ENCODE measurements around the gene ANGEL2.
"Not testable (repeated sequence)": the region's sequence is repeated elsewhere in the genome, so short reads cannot be mapped to it uniquely, and the experiment has no call there.

The ANGEL2 gene

DNA sequence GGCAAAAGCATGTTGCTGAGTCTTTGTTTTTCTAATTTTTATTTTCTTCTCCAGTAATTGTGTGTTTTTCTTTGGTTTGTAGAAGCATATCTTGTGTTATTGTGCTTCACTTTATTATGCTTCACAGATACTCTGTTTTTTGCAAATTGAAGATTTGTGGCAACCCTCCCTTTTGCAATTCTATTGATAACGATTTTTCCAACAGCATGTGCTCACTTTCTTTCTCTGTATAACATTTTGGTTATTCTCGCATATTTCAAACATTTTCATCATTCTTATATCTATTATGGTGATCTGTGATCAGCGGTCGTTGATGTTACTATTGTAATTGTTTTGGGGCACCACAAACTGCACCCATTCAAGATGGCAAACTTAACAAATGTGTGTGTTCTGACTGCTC, 3.8 kb upstream of the ANGEL2 start:
- DNase-seq (ENCODE audit: low spot score), result no peak

DNA sequence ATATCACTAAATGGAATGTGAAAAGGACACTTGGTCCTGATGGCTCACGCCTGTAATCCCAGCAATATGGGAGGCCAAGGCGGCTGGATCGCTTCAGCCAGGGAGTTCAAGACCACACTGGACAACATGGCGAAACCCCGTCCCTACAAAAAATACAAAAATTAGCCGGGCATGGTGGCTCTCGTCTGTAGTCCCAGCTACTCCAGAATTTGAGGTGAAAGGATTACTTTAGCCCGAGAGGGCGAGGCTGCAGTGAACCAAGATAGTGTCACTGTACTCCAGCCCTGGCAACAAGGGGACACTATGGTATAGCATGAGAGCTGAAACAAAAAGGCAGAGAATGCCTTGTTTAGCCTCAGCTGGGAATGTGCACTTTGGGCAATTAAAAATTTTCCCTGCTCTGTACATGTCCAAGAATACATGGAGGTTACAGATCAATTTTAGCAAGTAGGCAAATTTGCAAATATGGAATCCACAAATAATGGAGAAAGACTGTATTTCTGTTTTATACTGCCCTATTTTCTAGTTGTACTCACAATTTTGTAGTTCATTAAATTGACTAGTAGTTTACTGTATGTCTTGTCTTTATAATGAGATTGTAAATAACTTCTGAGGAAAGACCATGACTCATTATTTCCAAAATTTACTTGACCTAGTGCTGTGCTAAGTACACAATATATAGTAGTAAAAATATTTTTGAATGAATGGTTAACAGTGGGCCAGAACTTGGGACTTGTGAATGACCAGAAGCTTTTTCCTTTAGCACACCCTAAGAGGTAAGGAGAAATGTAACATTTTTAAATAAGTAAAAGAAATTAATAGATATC, 2.0 kb upstream of the ANGEL2 start:
- DNase-seq (ENCODE audit: low spot score), result no peak

DNA sequence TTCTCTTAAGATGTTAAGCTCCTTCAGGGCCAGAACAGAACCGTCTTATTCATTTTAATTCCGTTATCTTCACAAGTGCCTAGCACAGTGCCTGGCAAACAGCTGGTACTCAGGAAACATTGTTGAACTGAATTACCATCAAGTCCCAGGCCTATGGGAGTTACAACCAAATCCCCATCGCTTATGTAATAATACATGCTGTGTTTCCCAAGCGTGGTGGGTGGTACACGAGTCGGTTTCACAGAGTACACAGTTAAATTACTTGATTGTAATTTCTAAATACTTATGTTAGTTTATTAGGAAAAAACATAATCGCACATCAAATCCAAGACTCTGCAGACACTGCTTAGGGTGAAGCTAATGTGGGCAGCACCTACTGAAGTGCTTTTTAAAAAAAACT, 1.0 kb downstream of the ANGEL2 start:
- no peak for DNase-seq (ENCODE audit: low spot score)

DNA sequence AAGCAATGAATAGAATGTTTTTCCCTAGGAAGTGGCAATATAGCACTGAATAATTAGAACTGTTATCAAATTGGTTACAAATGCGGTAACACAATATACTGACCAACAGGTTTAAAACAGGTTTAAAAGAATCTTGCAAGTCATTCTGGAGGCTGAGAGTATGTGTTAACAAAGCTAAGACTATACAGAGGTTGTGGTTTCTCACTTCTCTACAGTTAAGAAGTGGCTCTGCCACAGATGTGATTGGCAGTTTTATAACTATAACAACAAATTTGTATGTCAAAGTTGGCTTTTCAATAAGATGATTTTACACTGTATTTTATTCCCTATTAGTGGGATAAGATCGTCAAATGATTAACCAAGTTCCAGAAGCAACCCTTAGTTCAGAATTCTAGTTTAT, 7.1 kb downstream of the ANGEL2 start:
- no peak for DNase-seq (ENCODE audit: low spot score)

DNA sequence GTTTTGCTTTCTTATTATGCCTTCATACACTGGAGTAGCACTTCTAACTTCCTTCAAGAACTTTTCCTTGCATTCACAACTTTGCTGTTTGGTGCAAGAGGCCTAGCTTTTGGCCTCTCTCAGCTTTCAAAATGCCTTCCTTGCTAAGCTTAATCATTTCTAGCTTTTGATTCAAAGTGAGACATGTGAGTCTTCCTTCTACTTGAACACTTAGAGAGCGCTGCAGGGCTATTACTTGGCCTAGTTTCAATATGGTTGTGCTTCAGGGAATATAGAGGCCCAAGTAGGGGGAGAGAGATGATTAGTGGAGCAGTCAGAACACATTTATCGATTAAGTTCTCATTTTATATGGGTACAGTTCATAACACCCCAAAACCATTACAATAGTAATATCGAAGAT, 12.4 kb downstream of the ANGEL2 start:
- no peak for DNase-seq (ENCODE audit: low spot score)

DNA sequence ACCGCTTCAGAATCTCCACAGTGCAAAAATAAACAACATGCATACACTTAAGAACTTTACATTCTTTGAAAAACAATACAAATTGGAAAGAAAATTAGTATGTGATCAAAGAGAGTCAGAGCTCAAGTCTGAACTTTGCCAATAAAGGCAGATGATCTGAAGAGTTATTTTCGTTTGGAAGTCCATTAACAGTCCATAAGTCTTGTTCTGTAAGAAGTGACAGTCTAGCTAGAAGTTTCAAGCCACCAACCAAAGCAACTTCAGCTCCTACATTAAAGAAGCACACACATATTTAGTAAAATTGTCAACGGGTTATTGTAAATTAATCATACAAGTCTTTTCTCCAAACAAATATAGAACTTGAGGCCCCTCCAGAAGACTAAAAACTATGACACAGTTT, 20.7 kb downstream of the ANGEL2 start:
- no peak for DNase-seq (ENCODE audit: low spot score)

DNA sequence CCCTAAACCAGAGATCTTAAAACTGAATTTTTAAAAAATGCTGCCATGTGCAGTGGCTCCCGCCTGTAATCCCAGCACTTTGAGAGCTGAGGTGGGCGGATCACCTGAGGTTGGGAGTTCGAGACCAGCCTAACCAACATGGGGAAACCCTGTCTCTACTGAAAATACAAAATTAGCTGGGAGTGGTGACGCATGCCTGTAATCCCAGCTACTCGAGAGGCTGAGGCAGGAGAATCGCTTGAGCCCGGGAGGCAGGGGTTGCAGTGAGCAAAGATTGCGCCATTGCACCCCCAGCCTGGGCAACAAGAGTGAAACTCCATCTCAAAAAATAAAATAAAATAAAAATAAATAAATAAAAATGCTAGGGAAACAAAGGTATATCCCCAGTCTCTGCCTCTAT, 21.7 kb downstream of the ANGEL2 start:
- not testable (repeated sequence) for DNase-seq (ENCODE audit: low spot score)

DNA sequence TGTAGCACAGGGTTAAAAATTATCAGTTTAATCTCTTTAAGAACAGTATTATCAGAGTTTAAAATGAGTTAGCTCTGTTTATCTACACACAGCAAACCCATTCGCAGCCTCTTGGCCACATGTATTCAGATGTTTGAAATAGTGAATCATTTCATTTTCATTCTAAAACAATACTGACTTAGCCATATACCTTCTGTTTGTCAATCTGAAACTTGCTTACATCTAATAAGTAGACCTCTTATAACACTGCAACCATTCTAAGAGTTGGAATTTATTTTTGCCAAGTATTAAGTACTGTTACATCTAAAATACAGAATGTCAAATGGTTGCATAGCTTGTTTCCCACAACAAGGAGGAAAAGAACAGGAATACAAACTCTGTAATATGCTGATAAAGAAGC, 25.4 kb downstream of the ANGEL2 start:
- DNase-seq (ENCODE audit: low spot score), result no peak

DNA sequence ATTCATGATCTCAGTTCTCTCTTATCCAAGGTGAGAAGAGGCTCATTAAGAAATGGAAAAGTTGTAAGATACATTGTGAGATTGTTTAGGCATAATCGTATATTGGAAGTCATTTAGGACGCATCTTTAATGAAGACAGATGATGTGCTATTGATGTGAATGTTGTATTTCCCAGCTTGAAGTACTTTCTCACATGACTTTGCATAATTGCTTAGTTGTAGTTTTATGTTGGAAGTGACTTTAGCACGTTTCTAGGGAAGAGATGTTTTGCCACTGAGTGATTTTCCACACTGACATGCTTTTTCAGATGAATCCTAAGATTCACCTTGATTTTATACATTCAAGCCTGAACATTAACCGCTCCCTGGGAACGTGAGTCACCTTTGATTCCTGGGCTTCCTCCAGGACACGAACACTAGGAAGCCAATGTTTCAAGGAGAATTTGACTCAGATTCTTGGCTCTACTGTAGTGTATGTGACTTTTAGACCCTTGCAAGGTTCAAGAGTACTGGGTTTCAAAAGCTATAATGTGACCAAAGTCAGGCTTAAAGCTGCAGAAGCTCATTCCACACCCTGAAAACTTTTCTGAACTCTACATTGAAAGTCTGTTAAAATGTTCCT, 27.9 kb downstream of the ANGEL2 start:
- DNase-seq (ENCODE audit: low spot score), result no peak

DNA sequence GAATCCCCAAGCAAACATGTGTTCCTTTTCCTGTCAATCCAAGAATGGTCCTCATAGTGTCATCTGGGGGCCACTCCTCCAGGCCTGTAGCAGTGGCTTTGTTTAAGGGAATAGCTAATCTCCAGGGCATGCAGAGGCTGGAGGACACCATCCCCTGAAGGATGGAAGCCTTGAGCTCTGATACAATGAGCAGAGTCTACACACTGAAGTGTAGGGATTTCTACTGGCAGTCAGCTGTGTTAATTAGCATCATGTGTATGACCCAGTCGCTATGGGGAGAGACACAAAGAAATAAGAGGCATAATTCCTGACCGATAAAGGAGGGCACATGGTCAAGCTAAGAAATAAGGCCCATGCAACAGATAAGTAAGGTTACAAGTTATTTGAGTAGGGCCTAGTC, 29.1 kb downstream of the ANGEL2 start:
- DNase-seq (ENCODE audit: low spot score), result no peak

DNA sequence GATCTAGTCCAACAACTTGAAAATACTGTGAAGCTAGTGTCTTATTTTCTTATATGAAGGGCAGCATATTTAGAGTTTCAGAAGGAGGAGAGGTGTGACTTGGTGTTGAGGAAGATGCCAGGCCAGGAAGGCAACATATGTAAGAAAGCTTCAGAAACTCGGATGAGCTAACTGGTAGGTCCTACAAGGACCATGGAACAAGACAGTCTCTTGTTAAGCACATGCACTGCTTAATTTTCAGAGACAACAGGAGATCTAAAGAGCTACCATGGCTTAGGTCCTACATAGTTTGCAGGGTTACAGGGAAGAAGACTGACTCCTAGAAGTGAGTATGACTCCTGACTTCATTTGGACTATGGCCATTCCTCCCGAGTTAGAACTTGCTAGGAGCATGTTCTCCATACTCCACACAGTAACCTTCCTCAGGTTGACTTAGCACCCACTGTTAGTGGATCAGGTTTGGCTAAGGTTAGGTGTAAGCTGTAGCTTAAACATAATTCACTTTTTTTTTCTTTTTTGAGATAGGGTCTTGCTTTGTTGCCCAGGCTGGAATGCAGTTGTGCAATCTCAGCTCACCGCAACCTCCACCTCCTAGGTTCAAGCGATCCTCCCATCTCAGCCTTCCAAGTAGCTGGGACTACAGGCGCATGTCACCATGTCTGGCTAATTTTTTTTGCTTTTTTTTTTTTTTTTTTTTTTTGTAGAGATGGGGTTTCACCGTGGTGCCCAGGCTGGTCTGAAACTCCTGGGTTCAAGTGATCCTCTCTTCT, 31.0 kb downstream of the ANGEL2 start:
- DNase-seq (ENCODE audit: low spot score), result no peak

DNA sequence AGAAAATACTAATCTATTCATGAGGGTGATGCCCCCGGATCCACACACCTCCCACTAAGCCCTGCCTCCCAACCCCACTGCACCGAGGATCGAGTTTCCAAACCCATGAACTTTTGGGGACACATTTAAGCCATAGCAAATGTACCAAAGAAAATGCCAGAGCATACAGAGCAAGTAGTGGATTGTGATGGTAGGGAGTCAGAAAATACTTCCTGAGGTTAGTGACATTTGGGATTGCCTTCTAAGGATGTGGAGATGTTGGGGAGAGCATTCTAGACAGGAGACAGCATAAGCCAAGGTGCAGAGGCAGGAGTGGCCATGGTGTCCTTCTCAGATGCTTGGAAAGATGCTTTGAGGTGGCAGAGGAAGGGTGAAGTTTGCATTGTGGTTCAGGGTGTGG, 32.2 kb downstream of the ANGEL2 start:
- DNase-seq (ENCODE audit: low spot score), result no peak

DNA sequence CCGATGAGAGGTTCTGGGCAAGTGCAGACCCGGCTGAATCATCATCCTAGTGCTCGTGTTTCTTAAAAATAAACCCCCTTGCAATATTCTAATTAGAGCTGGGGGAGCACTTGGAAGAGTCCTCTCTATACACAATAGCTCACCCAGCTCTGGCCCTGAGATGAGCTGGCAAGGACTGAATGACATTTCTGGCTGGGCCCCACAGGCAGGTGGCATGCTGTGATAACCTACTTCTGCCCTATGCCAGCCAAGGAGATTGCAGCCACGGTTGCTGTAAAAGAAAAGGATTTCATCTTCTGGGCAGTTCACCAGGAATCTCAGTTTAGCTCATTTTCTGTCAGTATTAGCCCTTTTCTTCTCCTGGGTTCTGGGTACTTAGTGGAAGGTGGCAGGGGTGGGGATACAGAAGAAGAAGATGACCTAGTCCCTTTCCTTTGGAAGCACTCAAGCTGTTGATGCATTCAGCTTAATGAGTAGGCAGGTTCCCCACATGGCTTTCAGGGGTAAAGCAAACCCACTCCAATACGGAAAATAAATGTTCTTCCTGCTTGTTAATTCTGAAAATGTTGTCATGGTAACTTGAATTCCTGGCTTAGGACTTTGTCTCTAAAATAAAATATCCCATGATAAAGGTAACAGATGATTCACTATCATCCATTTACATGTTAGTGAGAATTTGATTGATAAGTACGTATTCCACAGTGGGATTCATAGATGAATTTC, 33.1 kb downstream of the ANGEL2 start:
- DNase-seq (ENCODE audit: low spot score), result peak; percentile 46

DNA sequence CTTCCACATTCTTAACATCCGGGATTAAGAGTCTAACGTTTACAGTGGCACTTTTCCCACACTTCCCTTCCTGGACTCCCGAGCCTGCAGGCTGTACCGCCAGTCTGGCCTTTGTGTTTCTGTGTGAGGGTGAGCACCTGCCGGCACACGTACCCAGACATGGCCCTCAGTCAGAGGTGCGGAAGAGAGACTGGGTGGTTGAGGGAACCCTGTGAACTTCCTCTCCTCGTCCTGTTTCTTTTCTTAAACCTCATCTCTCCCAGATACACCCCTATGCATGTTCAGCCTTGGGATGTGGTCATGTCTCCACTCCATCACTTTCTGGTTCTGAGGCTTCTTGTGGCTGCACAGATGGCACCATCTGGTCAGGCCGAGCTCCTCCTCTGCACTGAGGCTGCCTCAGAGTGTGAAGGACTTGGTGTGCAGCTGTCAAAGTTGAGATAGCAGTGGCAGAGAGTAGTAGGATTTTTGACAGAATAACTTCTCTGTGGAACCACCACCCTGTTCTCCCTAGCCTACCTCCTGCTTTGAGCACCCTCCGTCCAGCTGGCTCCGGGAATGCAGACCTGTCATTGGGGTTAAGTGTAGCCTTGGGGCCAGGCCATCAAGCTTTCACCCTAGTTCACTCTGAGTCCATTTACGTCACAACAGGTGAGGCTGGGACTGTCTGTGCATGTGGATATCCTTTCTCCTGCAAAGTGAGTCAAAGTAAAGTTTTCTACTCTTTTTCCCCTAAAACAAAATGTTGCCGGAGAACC, 33.9 kb downstream of the ANGEL2 start:
- no peak for DNase-seq (ENCODE audit: low spot score)

DNA sequence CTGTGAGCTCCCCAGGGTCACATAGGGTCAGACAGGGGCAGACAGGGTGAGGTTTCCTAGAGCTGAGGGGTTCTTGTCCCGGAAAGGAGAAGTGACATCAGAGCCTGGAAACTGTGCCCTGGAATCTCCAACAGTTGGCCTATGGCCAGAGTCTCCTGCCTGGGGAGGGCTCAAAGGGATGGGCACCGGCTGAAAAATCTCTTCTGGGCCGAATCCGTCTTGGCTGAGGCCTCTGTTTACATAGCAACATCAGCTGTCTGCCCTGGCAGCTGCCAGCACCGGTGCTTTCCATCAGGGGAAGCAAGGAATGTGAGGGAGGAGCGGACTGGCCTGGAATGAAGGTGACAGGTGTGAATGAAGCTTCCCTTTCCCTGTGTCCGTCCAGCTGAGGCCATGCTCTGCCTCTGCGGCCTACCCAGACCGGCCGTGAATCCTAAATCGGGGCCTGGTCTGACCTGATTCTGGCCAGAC, 34.6 kb downstream of the ANGEL2 start:
- DNase-seq (ENCODE audit: low spot score), result no peak

DNA sequence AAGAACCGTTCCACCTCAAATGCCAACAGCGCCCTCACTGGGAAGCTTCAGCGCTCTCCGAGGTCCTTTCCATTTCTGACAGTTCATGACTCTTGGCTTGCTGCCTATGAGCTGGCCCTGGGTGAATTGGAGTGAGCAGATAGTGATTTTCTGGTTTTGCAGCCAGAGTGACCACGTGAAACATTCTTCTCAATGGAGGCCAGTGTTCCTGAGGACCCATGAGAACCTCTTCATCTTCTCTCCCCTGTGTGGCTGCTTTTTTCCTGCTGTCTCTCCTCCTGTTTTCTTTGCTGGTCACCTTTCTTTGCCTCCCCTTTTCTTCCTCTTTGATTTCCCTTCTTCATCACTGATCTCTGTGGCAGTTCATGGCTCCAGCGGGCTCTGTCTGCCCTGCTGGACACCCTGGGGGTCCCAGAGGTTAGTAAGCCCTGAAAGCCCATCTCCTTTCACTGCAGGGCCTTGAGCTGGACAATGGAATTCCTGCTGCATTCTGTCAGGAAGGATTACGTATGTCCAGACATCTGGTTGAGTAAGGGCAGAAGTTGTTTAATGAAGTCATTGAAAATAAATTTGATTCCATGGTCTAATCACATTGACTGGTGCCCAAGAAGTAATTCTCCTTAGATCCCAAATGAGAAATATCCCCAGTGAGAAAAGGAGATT, 35.4 kb downstream of the ANGEL2 start:
- DNase-seq (ENCODE audit: low spot score), result no peak

DNA sequence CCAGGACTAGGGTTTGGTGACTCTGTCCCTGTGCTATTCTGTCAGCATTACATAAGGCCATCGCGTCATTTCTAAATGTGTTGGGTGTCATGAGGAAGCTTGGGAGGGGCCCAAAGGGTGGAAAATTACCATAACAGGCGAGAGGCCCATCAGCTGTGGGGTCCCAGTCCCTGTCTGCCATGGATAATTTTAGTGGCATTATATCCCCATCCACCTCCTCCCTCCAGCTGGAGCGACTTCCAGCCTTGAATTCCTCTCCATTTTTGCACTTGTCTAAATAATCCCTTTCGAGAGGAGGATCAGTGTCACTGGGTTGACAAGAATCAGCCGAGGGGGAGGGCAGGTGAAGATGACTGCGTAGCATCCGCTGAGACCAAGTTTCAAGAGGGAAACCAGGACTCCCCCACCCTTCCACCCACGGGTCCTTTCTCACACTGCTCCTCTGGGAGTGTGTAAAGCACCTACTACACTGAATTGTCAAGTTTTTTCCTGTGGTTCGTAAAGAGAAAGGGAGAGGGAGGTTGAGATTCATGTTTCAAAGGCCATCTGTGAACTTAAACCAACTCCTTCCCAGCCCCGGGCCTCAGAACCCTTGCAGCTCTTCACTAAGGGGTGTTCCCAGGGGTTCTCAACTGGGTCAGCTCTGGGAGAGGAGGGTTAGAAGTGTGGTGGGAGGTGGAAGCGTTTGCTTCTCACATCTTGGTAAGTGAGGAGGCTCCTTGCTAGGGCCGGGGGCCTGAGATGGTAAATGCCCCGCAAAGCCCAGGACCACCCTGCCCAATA, 36.1 kb downstream of the ANGEL2 start:
- DNase-seq (ENCODE audit: low spot score), result peak; percentile 54

DNA sequence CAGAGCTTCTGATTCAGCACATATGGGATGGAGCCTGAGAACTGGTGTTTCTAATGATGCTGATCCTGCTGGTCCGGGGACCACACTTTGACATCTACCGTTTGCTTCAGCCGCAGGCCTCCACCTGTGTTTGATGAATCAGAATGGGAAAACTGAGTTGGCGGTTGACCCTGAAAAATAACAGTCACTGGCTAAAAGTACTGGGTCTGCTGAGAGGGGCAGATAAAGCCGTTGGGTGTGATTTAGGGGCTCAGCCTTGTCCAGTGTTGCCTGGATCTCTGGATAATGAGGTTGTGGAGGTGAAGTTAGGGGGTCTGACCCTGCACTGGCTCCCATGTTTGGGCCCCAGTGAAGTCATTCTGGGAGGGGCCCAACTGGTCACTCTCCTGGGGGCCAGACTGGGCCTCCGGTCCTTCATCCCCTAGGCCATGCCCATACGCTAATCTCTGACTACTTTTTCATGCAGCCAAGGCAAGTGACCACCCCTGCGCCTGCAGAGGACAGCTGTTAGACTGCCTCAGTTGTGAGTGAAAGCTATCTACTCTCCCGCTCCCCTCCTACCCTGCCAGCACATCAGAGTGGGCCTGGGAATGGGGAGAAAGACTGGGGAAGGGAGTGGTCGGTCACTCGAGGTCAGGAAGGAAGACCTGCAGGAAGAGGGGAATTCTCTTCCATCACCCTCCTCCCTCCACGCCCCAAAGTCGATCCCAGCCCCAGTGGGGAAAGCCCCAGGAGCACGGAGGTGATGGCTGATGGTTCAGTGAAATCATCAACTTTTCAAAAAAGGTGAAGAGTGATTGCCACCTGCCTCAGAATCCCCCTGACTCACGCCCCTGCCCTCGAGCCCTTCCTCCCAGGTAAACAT, 37.7 kb downstream of the ANGEL2 start:
- DNase-seq (ENCODE audit: low spot score), result no peak

DNA sequence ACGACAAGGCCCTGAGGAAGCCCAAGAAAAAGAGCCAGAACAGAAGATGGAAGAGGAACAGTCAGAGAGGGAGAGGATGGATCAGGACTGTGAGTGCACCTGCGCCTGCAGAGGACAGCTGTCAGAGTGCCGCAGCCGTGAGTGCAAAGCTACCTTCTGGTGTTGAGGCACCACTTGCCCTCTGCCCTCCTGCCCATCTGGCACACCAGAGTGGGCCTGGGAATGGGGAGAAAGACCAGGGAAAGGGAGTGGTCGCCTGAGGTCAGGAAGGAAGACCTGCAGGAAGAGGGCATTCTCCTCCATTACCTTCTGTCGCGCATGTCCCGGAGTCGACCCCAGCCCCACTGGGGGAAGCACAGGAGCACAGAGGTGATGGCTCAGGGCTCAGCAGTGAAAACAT, 39.1 kb downstream of the ANGEL2 start:
- no peak for DNase-seq (ENCODE audit: low spot score)

All from putamen (tissue), 1 donor.